HEK293 (cell line): ENCODE measurements around the gene SIDT2.

Source experiments
- CTCF ChIA-PET: fragments of 350-600 bp; formaldehyde crosslinking; extraction: SDS; loops from one replicate; lab custom pipeline; 2021; ENCODE audit warnings: antibody characterized with exemption; lab: Yijun Ruan, JAX
- POLR2A ChIA-PET: fragments of 300-600 bp; formaldehyde crosslinking; extraction: SDS; loops from one replicate; lab custom pipeline; 2020; ENCODE audit warnings: antibody characterized with exemption, inconsistent platforms; lab: Yijun Ruan, JAX
- H3K27ac ChIP-seq: fragments of 200-500 bp; sonication (Bioruptor generic); 2 replicates; pipeline ENCODE4 v1.5.1; 2014; ENCODE audit warnings: low read depth, low read length, control low read depth, inconsistent platforms; ENCODE audit errors: extremely low read depth
- H3K36me3 ChIP-seq, 2 experiments: fragments of 200-500 bp in 1 of 2; sonication (Bioruptor generic) in 1 of 2; 1 replicate in 1 of 2; 2 replicates in 1 of 2; pipeline ENCODE4 v1.5.1; 2014 to 2017; ENCODE audit warnings: inconsistent platforms in 2 of 2, low read length in 2 of 2; ENCODE audit not compliant: control insufficient read depth in 2 of 2, insufficient read depth in 1 of 2
- H3K4me1 ChIP-seq: fragments of 200-500 bp; sonication (Bioruptor generic); 2 replicates; pipeline ENCODE4 v1.5.1; 2014; ENCODE audit warnings: mild to moderate bottlenecking, low read length, inconsistent platforms; ENCODE audit not compliant: control insufficient read depth, insufficient read depth
- H3K4me3 ChIP-seq: 2 replicates; pipeline ENCODE4 v1.5.1; 2011; ENCODE audit warnings: low read depth, mild to moderate bottlenecking, control low read depth, low read length, moderate library complexity
- H3K9me3 ChIP-seq: fragments of 200-500 bp; sonication (Bioruptor generic); 2 replicates; pipeline ENCODE4 v1.5.1; 2014; ENCODE audit warnings: low read depth, low read length, inconsistent platforms; ENCODE audit not compliant: control insufficient read depth, insufficient read depth
- KLF1 ChIP-seq: fragments of 450-650 bp; formaldehyde crosslinking; IDR thresholded peaks from 2 replicates; pipeline ENCODE4 v1.5.1; 2016; ENCODE audit warnings: missing biosample characterization, missing genetic modification characterization
- OVOL3 ChIP-seq: fragments of 450-650 bp; formaldehyde crosslinking; IDR thresholded peaks from 2 replicates; pipeline ENCODE4 v1.5.1; 2016; ENCODE audit warnings: missing biosample characterization, missing genetic modification characterization
- PRDM4 ChIP-seq: fragments of 450-650 bp; formaldehyde crosslinking; IDR thresholded peaks from 2 replicates; pipeline ENCODE4 v1.5.1; 2017; ENCODE audit warnings: missing biosample characterization, missing genetic modification characterization
- SALL2 ChIP-seq: fragments of 450-650 bp; formaldehyde crosslinking; IDR thresholded peaks from 2 replicates; pipeline ENCODE4 v1.5.0; 2017; ENCODE audit warnings: missing biosample characterization, mild to moderate bottlenecking, missing genetic modification characterization, borderline replicate concordance
- TCF7L2 ChIP-seq: IDR thresholded peaks from 2 replicates; pipeline ENCODE4 v1.6.1; 2011; ENCODE audit warnings: low read depth, mild to moderate bottlenecking, inconsistent platforms, low read length, moderate library complexity, borderline replicate concordance
- ZBTB20 ChIP-seq: fragments of 450-650 bp; formaldehyde crosslinking; IDR thresholded peaks from 2 replicates; pipeline ENCODE4 v1.5.1; 2016; ENCODE audit warnings: missing biosample characterization, missing genetic modification characterization
- ZFP37 ChIP-seq: fragments of 450-650 bp; formaldehyde crosslinking; IDR thresholded peaks from 2 replicates; pipeline ENCODE4 v1.5.1; 2016; ENCODE audit warnings: missing biosample characterization, missing genetic modification characterization
- ZFP41 ChIP-seq: fragments of 450-650 bp; formaldehyde crosslinking; IDR thresholded peaks from 2 replicates; pipeline ENCODE4 v1.5.1; 2016; ENCODE audit warnings: missing biosample characterization, missing genetic modification characterization, borderline replicate concordance
- ZIC2 ChIP-seq: fragments of 450-650 bp; formaldehyde crosslinking; IDR thresholded peaks from 2 replicates; pipeline ENCODE4 v1.5.1; 2016; ENCODE audit warnings: missing biosample characterization, missing genetic modification characterization
- ZNF133 ChIP-seq: fragments of 450-650 bp; formaldehyde crosslinking; IDR thresholded peaks from 2 replicates; pipeline ENCODE4 v1.5.1; 2016; ENCODE audit warnings: missing biosample characterization, missing genetic modification characterization
- ZNF202 ChIP-seq: fragments of 450-650 bp; formaldehyde crosslinking; IDR thresholded peaks from 2 replicates; pipeline ENCODE4 v1.5.1; 2016; ENCODE audit warnings: missing biosample characterization, missing genetic modification characterization, borderline replicate concordance
- ZNF214 ChIP-seq: fragments of 450-650 bp; formaldehyde crosslinking; IDR thresholded peaks from 2 replicates; pipeline ENCODE4 v1.5.1; 2017; ENCODE audit warnings: missing biosample characterization, mild to moderate bottlenecking, missing genetic modification characterization, borderline replicate concordance
- ZNF501 ChIP-seq: fragments of 450-650 bp; formaldehyde crosslinking; IDR thresholded peaks from 2 replicates; pipeline ENCODE4 v1.5.1; 2016; ENCODE audit warnings: missing biosample characterization, missing genetic modification characterization
- ZNF529 ChIP-seq: fragments of 450-650 bp; formaldehyde crosslinking; IDR thresholded peaks from 2 replicates; pipeline ENCODE4 v1.5.1; 2017; ENCODE audit warnings: missing genetic modification characterization, missing biosample characterization; ENCODE audit not compliant: insufficient replicate concordance
- ZNF561 ChIP-seq: fragments of 450-650 bp; IDR thresholded peaks from 2 replicates; pipeline ENCODE4 v1.5.1; 2018; ENCODE audit warnings: missing biosample characterization, missing genetic modification characterization, borderline replicate concordance
- ZNF621 ChIP-seq: fragments of 450-650 bp; formaldehyde crosslinking; IDR thresholded peaks from 2 replicates; pipeline ENCODE4 v1.5.1; 2017; ENCODE audit warnings: missing biosample characterization, missing genetic modification characterization
- ZNF664 ChIP-seq: fragments of 450-650 bp; formaldehyde crosslinking; IDR thresholded peaks from 2 replicates; pipeline ENCODE4 v1.5.1; 2016; ENCODE audit warnings: missing biosample characterization, missing genetic modification characterization
- ZNF707 ChIP-seq: fragments of 450-650 bp; formaldehyde crosslinking; IDR thresholded peaks from 2 replicates; pipeline ENCODE4 v1.5.1; 2016; ENCODE audit warnings: missing biosample characterization, missing genetic modification characterization
- ZNF792 ChIP-seq: fragments of 450-650 bp; formaldehyde crosslinking; IDR thresholded peaks from 2 replicates; pipeline ENCODE4 v1.5.1; 2016; ENCODE audit warnings: missing biosample characterization, missing genetic modification characterization
- TF ChIP-seq, protein P1 (sequence below): fragments of 450-650 bp; formaldehyde crosslinking; IDR thresholded peaks from 2 replicates; pipeline ENCODE4 v1.5.1; 2016; ENCODE audit warnings: missing biosample characterization, missing genetic modification characterization, low read depth

SIDT2 gene

DNA sequence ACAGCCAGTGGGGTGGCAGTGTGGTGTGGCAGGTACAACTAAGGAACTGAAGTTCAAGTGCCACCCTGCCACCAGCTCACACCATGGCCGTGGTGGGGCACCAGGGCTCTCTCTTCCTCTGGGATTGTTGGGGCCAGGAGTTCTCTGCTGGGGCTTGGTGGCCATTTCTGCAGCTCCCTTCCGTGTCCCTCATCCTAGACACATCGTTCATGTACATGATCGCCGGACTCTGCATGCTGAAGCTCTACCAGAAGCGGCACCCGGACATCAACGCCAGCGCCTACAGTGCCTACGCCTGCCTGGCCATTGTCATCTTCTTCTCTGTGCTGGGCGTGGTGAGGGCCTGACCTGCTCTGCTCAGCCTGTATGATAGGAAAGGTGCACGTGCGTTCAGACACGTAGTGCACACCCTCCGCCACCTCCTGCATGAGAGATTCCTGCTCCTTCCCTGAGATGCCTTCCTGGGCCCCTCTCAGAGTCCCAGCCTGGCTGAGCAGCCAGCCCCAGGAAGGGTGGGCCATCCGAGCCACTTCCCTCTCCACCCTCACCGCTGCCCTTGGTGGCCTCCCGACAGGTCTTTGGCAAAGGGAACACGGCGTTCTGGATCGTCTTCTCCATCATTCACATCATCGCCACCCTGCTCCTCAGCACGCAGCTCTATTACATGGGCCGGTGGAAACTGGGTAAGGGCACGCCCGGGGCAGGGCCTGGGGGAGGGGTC is 13.3 kb downstream of the SIDT2 start:
- TF ChIP-seq ZIC2: no peak
- no peak for TF ChIP-seq ZNF561 (tag by site-specific recombination)
- TF ChIP-seq ZNF707 (tag by site-specific recombination): no peak
- TF ChIP-seq ZNF214 (tag by site-specific recombination): no peak
- TF ChIP-seq ZNF501 (tag by site-specific recombination): no peak
- no peak for TF ChIP-seq ZFP37
- no peak for TF ChIP-seq ZNF792
- no peak for TF ChIP-seq OVOL3 (tag by site-specific recombination)
- no peak for TF ChIP-seq ZBTB20
- no peak for TF ChIP-seq ZNF621 (tag by site-specific recombination)
- TF ChIP-seq KLF1 (tag by site-specific recombination): no peak
- CTCF ChIA-PET: no interaction called here
- Histone ChIP-seq H3K4me1 (no peaks in the 10 kb centered on the region), H3K9me3 (no peaks in the 10 kb centered on the region), H3K27ac (no peak overlapping the region), H3K36me3 (peaks cover 0 to 84% of the 10 kb centered on the region in 2 experiments; a peak in 1 of 3 replicates), H3K4me3 (no peak overlapping the region)
- POLR2A ChIA-PET: no interaction called here

DNA sequence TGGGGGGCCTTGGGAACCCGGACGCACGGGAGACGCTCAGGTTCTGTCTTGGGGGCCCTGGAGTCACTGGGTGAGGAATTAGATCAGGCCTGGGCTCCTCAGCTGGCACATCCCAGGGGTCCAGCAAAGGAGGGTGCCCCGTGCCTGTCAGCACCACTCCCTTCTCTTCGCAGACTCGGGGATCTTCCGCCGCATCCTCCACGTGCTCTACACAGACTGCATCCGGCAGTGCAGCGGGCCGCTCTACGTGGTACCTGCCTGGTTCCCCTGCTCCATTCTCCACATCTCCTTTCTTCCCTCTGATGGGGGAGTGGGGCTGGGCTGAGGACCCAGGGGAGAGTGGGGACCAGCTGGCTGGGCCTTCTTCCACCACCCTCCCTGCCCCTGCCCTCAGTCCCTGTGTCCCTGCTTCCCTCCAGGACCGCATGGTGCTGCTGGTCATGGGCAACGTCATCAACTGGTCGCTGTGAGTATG is 13.9 kb downstream of the SIDT2 start:
- peaks cover 0 to 81% of the 10 kb centered on the region in 2 experiments; a peak in 1 of 3 replicates for H3K36me3 ChIP-seq
- no peak overlapping the region for H3K27ac ChIP-seq
- no peaks in the 10 kb centered on the region for H3K4me1 ChIP-seq
- H3K4me3 ChIP-seq: no peak overlapping the region
- H3K9me3 ChIP-seq: no peaks in the 10 kb centered on the region
- TF ChIP-seq ZNF202 (tag by site-specific recombination): no peak
- no peak for TF ChIP-seq OVOL3 (tag by site-specific recombination)
- TF ChIP-seq ZNF529 (tag by site-specific recombination): no peak
- TF ChIP-seq TCF7L2: no peak
- TF ChIP-seq, protein P1, sequence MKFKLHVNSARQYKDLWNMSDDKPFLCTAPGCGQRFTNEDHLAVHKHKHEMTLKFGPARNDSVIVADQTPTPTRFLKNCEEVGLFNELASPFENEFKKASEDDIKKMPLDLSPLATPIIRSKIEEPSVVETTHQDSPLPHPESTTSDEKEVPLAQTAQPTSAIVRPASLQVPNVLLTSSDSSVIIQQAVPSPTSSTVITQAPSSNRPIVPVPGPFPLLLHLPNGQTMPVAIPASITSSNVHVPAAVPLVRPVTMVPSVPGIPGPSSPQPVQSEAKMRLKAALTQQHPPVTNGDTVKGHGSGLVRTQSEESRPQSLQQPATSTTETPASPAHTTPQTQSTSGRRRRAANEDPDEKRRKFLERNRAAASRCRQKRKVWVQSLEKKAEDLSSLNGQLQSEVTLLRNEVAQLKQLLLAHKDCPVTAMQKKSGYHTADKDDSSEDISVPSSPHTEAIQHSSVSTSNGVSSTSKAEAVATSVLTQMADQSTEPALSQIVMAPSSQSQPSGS: no peak
- TF ChIP-seq ZNF501 (tag by site-specific recombination): no peak
- TF ChIP-seq PRDM4 (tag by site-specific recombination): no peak
- no peak for TF ChIP-seq ZNF133 (tag by site-specific recombination)
- no peak for TF ChIP-seq SALL2 (tag by site-specific recombination)
- TF ChIP-seq ZNF664 (tag by site-specific recombination): no peak
- TF ChIP-seq ZFP41 (tag by site-specific recombination): no peak
- TF ChIP-seq, all 188 proteins: peak for 0
- ChIA-PET POLR2A (no interaction called here), CTCF (no interaction called here)
